Measurements from ENCODE around the gene PKD2. TPM values are rescaled to one million over a fixed set of nuclear protein-coding genes. Genes with fewer than 3 reads are reported as not detected.

The PKD2 gene
- total and polyA plus RNA-seq, 2 of the 13 experiments (the other 11 are each of a cell fraction or from before 2014, with no cell fraction given), result 5.6 to 9.1 TPM

- 0 out of 2 replicates have a peak, but pooled peaks have one; percentile 17 for TF ChIP-seq HDAC2 (CRISPR knock-in tag; IDR thresholded peaks at IDR 0.05)
- 0 out of 2 replicates have a peak, but pooled peaks have one; percentile 24 for TF ChIP-seq TFDP1 (CRISPR knock-in tag; IDR thresholded peaks at IDR 0.05; ENCODE audit: borderline replicate concordance)
Measured at GRCh38 chr4:87975466-87975865, 32.0 kb upstream of the PKD2 start, which contains the start of gene SPP1 (continued).

GRCh38 chr4:87977521-87978278 is 29.7 kb upstream of the PKD2 start:
- no TSS peak for BruUV-seq (replicated peaks)
- DNase-seq (ENCODE audit: low spot score) (no peak), FAIRE-seq (no peak), ATAC-seq (no peak)
- Histone ChIP-seq H3K9ac (ENCODE audit: insufficient read depth, low read depth, low read length) (no peak overlapping the region), H3K27me3 (ENCODE audit: control insufficient read depth in 1 of 2, insufficient read depth in 2 of 2, low read length in 2 of 2) (no peaks in the 10 kb centered on the region), H3K4me2 (ENCODE audit: low read depth, low read length) (peak overlapping the region; percentile 90), H2AFZ (ENCODE audit: low read length) (peak overlapping the region; percentile 44), H3K4me3 (replicated peaks in 1 of 3; ENCODE audit: insufficient read depth in 1 of 3, low read depth in 2 of 3, low read length in 3 of 3) (peak overlapping the region in 1 of 3 experiments; percentile 27; a peak in 2 of 6 replicates), H4K20me1 (ENCODE audit: insufficient read depth, low read length) (no peaks in the 10 kb centered on the region), H3K79me2 (ENCODE audit: insufficient read depth, low read length) (peaks cover 15% of the 10 kb centered on the region), H3K4me1 (ENCODE audit: insufficient read depth, low read length) (peaks cover 54% of the 10 kb centered on the region), H3K27ac (ENCODE audit: extremely low read length, insufficient read depth, low read length) (no peak overlapping the region), H3K9me3 (ENCODE audit: low read length) (no peaks in the 10 kb centered on the region), H3K36me3 (replicated peaks in 1 of 2; ENCODE audit: control insufficient read depth in 1 of 2, insufficient read depth in 2 of 2, low read length in 2 of 2) (peaks cover 3 to 17% of the 10 kb centered on the region in 2 experiments; a peak in 4 of 5 replicates)
- in situ Hi-C loops (cut with HindIII; ENCODE audit: extremely low pct_ligation_motif_present, low pct_unique_long_range_greater_than_20kb) (loop anchor here (5.0 to 25.0 kb wide), 3 partner anchors 120 to 440 kb away; partner anchors contain the start of gene SPARCL1), intact Hi-C loops (cut with micrococcal nuclease; ENCODE audit: unreplicated experiment) (loop anchor here (5.0 kb wide), 1 partner anchor 235 kb away; no protein-coding TSS in a partner anchor)
- ChIA-PET POLR2A (no interaction called here), CTCF (ENCODE audit: low intra/inter-chr PET ratio, low total read pairs) (no interaction called here)
- TF ChIP-seq RBFOX2 (IDR thresholded peaks at IDR 0.05; ENCODE audit: low read depth, low read length) (peak; percentile 66; the same call in 1 of the 2 replicates), ZNF446 (CRISPR knock-in tag; IDR thresholded peaks at IDR 0.05) (no peak), IKZF1 (IDR thresholded peaks at IDR 0.05) (no peak), AGO2 (optimal IDR thresholded peaks at IDR 0.05; ENCODE audit: low read depth, low read length) (peak; percentile 81), SOX13 (IDR thresholded peaks at IDR 0.05) (no peak), SOX13 (CRISPR knock-in tag; conservative IDR thresholded peaks at IDR 0.05 in 1 of 2, IDR thresholded peaks at IDR 0.05 in 1 of 2) (peak in 1 of 2 experiments; percentile 31; a peak in 1 of 4 replicates), POLR2G (IDR thresholded peaks at IDR 0.05; ENCODE audit: low read depth, low read length) (0 out of 2 replicates have a peak, but pooled peaks have one; percentile 33)
- whole genome bisulfite sequencing (ENCODE audit: low lambda C conversion rate), result 71% methylated on average over 5 of the region's 5 CpGs

Data from HepG2 (cell line).